Upper lobe of left lung (tissue), 4 donors: ENCODE data around the gene OR14I1.

Experiments
- EP300 ChIP-seq, 4 donors: sonication (generic); formaldehyde crosslinking; IDR thresholded peaks; one replicate each; pipeline ENCODE4 v1.5.1; 2017; ENCODE audit warnings: antibody characterized with exemption in 4 of 4, control low read depth in 2 of 4
- POLR2A ChIP-seq, 4 donors: fragments of 450-650 bp; IDR thresholded peaks; one replicate each; pipeline ENCODE4 v1.5.1; 2016 to 2017; ENCODE audit warnings: antibody characterized with exemption in 4 of 4, mild to moderate bottlenecking in 2 of 4
- POLR2AphosphoS5 ChIP-seq, 2 donors: sonication (generic); formaldehyde crosslinking; IDR thresholded peaks; one replicate each; pipeline ENCODE4 v1.5.1; 2017; ENCODE audit warnings: antibody characterized with exemption in 2 of 2
- TF ChIP-seq, protein P1 (sequence below), 6 experiments: fragments of 450-650 bp in 4 of 6; fragments of 200-600 bp in 2 of 6; sonication (generic) in 2 of 6; IDR thresholded peaks; one replicate each; pipeline ENCODE4 v1.5.1; 2016 to 2019; ENCODE audit warnings: antibody characterized with exemption in 6 of 6

DNA sequence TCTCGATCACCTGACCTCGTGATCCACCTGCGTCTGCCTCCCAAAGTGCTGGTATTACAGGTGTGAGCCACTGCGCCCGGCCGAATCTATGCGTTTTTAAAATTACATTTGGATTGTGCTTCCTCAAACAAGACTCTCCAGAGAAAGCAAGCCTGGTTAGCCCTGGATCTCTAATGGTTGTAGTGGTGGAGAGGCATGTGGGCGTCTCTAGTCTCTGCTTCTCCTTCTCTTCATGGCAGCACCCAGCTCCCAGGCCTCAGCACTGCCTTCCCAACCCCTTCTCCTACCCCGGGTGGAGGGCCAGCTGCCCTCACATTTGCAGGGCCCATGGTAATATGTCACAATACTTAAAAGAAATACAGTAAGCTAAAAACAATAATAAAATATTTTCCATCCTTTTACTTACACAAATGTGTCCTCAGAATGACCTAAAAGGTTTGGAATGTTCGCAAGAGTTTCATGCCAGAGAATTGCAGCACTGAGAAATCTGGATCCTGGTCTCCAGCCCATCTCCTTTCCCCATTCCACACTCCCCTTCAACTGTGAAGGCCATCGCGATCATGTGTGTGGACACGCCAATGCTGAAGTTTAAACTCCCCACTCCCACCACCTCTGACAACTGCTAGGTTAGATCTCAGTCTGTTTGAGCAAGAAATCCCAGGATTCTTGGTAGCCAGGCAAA is 7.0 kb downstream of the OR14I1 start:
- TF ChIP-seq POLR2A (IDR thresholded peaks at IDR 0.05) (no peak), POLR2AphosphoS5 (IDR thresholded peaks at IDR 0.05) (no peak), EP300 (IDR thresholded peaks at IDR 0.05) (no peak)
- TF ChIP-seq, protein P1, sequence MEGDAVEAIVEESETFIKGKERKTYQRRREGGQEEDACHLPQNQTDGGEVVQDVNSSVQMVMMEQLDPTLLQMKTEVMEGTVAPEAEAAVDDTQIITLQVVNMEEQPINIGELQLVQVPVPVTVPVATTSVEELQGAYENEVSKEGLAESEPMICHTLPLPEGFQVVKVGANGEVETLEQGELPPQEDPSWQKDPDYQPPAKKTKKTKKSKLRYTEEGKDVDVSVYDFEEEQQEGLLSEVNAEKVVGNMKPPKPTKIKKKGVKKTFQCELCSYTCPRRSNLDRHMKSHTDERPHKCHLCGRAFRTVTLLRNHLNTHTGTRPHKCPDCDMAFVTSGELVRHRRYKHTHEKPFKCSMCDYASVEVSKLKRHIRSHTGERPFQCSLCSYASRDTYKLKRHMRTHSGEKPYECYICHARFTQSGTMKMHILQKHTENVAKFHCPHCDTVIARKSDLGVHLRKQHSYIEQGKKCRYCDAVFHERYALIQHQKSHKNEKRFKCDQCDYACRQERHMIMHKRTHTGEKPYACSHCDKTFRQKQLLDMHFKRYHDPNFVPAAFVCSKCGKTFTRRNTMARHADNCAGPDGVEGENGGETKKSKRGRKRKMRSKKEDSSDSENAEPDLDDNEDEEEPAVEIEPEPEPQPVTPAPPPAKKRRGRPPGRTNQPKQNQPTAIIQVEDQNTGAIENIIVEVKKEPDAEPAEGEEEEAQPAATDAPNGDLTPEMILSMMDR (IDR thresholded peaks at IDR 0.05): no peak
